KMS-11 (cell line): ENCODE results near the gene GRM1.

Source experiments
- H2AFZ ChIP-seq: fragments of 200-600 bp; sonication (generic); 2 replicates; pipeline ENCODE4 v1.6.1; 2016; ENCODE audit warnings: antibody characterized with exemption, mixed run types, low read depth
- H3K27ac ChIP-seq: fragments of 200-600 bp; sonication (generic); 2 replicates; pipeline ENCODE4 v1.6.1; 2016; ENCODE audit warnings: mild to moderate bottlenecking, mixed run types
- H3K27me3 ChIP-seq: fragments of 200-600 bp; sonication (generic); 2 replicates; pipeline ENCODE4 v1.6.1; 2017; ENCODE audit warnings: mild to moderate bottlenecking, low read depth, mixed run types, moderate library complexity; ENCODE audit not compliant: insufficient read depth
- H3K36me3 ChIP-seq: fragments of 200-600 bp; sonication (generic); 2 replicates; pipeline ENCODE4 v1.6.1; 2017; ENCODE audit warnings: mild to moderate bottlenecking, mixed run types; ENCODE audit not compliant: insufficient read depth
- H3K4me1 ChIP-seq: fragments of 200-600 bp; sonication (generic); 2 replicates; pipeline ENCODE4 v1.6.1; 2016; ENCODE audit warnings: mild to moderate bottlenecking, low read depth, mixed run types; ENCODE audit not compliant: poor library complexity, severe bottlenecking
- H3K4me2 ChIP-seq: fragments of 200-600 bp; sonication (generic); 2 replicates; pipeline ENCODE4 v1.7.0; 2016; ENCODE audit warnings: mild to moderate bottlenecking, mixed run types
- H3K4me3 ChIP-seq: fragments of 200-600 bp; sonication (generic); IDR thresholded peaks from 2 replicates; pipeline ENCODE4 v1.6.1; 2017; ENCODE audit warnings: low read depth, low read length, mixed read lengths; ENCODE audit not compliant: insufficient read depth
- H3K79me2 ChIP-seq: fragments of 200-600 bp; sonication (generic); 2 replicates; pipeline ENCODE4 v1.6.1; 2016; ENCODE audit warnings: low read depth, mixed run types; ENCODE audit not compliant: insufficient read depth
- H3K9ac ChIP-seq: fragments of 200-600 bp; sonication (generic); 2 replicates; pipeline ENCODE4 v1.6.1; 2016; ENCODE audit warnings: mild to moderate bottlenecking, mixed run types
- H4K20me1 ChIP-seq: fragments of 200-600 bp; sonication (generic); 2 replicates; pipeline ENCODE4 v1.6.1; 2016; ENCODE audit warnings: mild to moderate bottlenecking, mixed run types; ENCODE audit not compliant: insufficient read depth
- CTCF ChIP-seq: fragments of 200-600 bp; sonication (generic); conservative IDR thresholded peaks from 2 replicates; pipeline ENCODE4 v1.6.1; 2017; ENCODE audit warnings: low read depth, mild to moderate bottlenecking, antibody characterized with exemption, low read length, moderate library complexity, mixed read lengths

GRM1 gene

GRCh38 chr6:146389740-146390139 lies 360.9 kb downstream of the GRM1 start:
- H3K27me3 ChIP-seq, result no peaks in the 10 kb centered on the region
- no peaks in the 10 kb centered on the region for H3K79me2 ChIP-seq
- H3K4me1 ChIP-seq, result no peaks in the 10 kb centered on the region
- no peak for TF ChIP-seq CTCF
- no peak overlapping the region for H3K27ac ChIP-seq
- H4K20me1 ChIP-seq, result no peaks in the 10 kb centered on the region
- no peak overlapping the region for H3K9ac ChIP-seq
- H2AFZ ChIP-seq, result no peak overlapping the region
- no peaks in the 10 kb centered on the region for H3K36me3 ChIP-seq
- H3K4me2 ChIP-seq, result no peak overlapping the region
- no peak overlapping the region for H3K4me3 ChIP-seq

GRCh38 chr6:146397638-146398037 lies 368.8 kb downstream of the GRM1 start:
- no peak for TF ChIP-seq CTCF
- H3K27ac ChIP-seq, result no peak overlapping the region
- no peaks in the 10 kb centered on the region for H4K20me1 ChIP-seq

GRCh38 chr6:146402476-146402875 lies 373.6 kb downstream of the GRM1 start:
- no peaks in the 10 kb centered on the region for H3K4me1 ChIP-seq
- no peaks in the 10 kb centered on the region for H3K36me3 ChIP-seq
- H3K4me3 ChIP-seq, result no peak overlapping the region
- H3K4me2 ChIP-seq, result no peak overlapping the region
- H3K27me3 ChIP-seq, result no peaks in the 10 kb centered on the region
- H3K79me2 ChIP-seq, result no peaks in the 10 kb centered on the region
- no peak for TF ChIP-seq CTCF
- no peaks in the 10 kb centered on the region for H4K20me1 ChIP-seq
- no peak overlapping the region for H2AFZ ChIP-seq
- H3K9ac ChIP-seq, result no peak overlapping the region
- H3K27ac ChIP-seq, result no peak overlapping the region

More at GRCh38 chr6:146397638-146398037, 368.8 kb downstream of the GRM1 start:
- H2AFZ ChIP-seq, result no peak overlapping the region
- no peak overlapping the region for H3K4me3 ChIP-seq
- no peaks in the 10 kb centered on the region for H3K27me3 ChIP-seq
- no peak overlapping the region for H3K4me2 ChIP-seq
- H3K36me3 ChIP-seq, result no peaks in the 10 kb centered on the region
- no peaks in the 10 kb centered on the region for H3K79me2 ChIP-seq
- no peaks in the 10 kb centered on the region for H3K4me1 ChIP-seq
- no peak overlapping the region for H3K9ac ChIP-seq

- H3K4me3 ChIP-seq, result no peak overlapping the region
- no peaks in the 10 kb centered on the region for H3K36me3 ChIP-seq
- no peak overlapping the region for H3K9ac ChIP-seq
- no peak overlapping the region for H3K4me2 ChIP-seq
- no peaks in the 10 kb centered on the region for H4K20me1 ChIP-seq
- no peak overlapping the region for H2AFZ ChIP-seq
- no peaks in the 10 kb centered on the region for H3K79me2 ChIP-seq
- TF ChIP-seq CTCF, result no peak
- no peak overlapping the region for H3K27ac ChIP-seq
- no peaks in the 10 kb centered on the region for H3K4me1 ChIP-seq
- no peaks in the 10 kb centered on the region for H3K27me3 ChIP-seq
Measured at GRCh38 chr6:146408583-146408982, 379.7 kb downstream of the GRM1 start.
